ENCODE measurements around the gene DOCK4.
"Not testable (repeated sequence)": the region's sequence is repeated elsewhere in the genome, so short reads cannot be mapped to it uniquely, and the experiment has no call there.

DNA sequence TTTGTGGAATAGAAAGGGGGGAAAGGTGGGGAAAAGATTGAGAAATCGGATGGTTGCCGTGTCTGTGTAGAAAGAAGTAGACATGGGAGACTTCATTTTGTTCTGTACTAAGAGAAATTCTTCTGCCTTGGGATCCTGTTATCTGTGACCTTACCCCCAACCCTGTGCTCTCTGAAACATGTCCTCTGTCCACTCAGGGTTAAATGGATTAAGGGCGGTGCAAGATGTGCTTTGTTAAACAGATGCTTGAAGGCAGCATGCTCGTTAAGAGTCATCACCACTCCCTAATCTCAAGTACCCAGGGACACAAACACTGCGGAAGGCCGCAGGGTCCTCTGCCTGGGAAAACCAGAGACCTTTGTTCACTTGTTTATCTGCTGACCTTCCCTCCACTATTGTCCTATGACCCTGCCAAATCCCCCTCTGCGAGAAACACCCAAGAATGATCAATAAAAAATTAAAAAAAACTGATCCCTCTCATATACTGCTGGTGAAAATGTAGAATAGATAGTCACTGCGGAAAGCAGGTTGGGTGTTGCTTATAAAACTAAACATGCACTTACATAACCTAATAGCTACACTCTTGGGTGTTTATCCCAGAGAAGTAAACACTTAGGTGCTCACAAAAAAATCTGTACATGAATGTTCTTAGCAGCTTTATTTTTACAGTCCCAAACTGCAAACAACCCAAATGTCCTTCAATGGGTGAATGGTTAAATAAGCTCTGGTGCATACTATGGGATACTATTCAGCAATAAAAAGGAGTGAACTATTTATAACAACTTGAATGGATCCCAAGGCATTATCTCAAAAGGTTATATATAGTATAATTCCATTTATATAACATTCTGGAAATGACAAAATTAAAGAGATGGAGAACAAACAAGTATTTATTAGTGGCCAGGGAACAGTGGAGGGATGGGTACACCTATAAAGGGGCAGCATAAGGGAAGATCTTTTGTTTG lies 77.5 kb downstream of the DOCK4 start:
- TF ChIP-seq POLR2A (IDR thresholded peaks at IDR 0.05): not testable (repeated sequence)
- TF ChIP-seq, protein P1, sequence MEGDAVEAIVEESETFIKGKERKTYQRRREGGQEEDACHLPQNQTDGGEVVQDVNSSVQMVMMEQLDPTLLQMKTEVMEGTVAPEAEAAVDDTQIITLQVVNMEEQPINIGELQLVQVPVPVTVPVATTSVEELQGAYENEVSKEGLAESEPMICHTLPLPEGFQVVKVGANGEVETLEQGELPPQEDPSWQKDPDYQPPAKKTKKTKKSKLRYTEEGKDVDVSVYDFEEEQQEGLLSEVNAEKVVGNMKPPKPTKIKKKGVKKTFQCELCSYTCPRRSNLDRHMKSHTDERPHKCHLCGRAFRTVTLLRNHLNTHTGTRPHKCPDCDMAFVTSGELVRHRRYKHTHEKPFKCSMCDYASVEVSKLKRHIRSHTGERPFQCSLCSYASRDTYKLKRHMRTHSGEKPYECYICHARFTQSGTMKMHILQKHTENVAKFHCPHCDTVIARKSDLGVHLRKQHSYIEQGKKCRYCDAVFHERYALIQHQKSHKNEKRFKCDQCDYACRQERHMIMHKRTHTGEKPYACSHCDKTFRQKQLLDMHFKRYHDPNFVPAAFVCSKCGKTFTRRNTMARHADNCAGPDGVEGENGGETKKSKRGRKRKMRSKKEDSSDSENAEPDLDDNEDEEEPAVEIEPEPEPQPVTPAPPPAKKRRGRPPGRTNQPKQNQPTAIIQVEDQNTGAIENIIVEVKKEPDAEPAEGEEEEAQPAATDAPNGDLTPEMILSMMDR (IDR thresholded peaks at IDR 0.05): not testable (repeated sequence)

Data from testis (tissue), 2 donors.